ENCODE data around the gene KIAA0753. TPM values are rescaled to one million over a fixed set of nuclear protein-coding genes. Genes with fewer than 3 reads are reported as not detected.

KIAA0753 gene
- total RNA-seq, 2 donors from 2014 or later, result 6.9 to 13.5 TPM

- Histone ChIP-seq H3K4me1 (peaks cover 4% of the 10 kb centered on the region), H3K27me3 (no peaks in the 10 kb centered on the region), H3K4me3 (no peak overlapping the region), H3K27ac (no peak overlapping the region), H3K36me3 (replicated peaks in 1 of 2; ENCODE audit: insufficient read depth in 1 of 2, low read depth in 2 of 2) (no peaks in the 10 kb centered on the region), H3K9me3 (no peaks in the 10 kb centered on the region)
- WGBS, 2 donors, result 84 to 96% methylated on average over 3 to 7 of the region's 7 CpGs
- no peak for DNase-seq
- ATAC-seq, result no peak
- TF ChIP-seq CTCF (IDR thresholded peaks at IDR 0.05), result no peak
- no peak for TF ChIP-seq POLR2A (IDR thresholded peaks at IDR 0.05)
- intact Hi-C loops (cut with DNase I), result loop anchor here (10.0 kb wide), 1 partner anchor 323 kb away; the partner anchor contains the start of gene ALOX12
Observed at GRCh38 chr17:6671431-6671830, 30.9 kb upstream of the KIAA0753 start.

GRCh38 chr17:6670999-6671398, 30.5 kb upstream of the KIAA0753 start:
- H3K4me1 ChIP-seq, result peaks cover 8% of the 10 kb centered on the region
- H3K27me3 ChIP-seq, result no peaks in the 10 kb centered on the region
- H3K9me3 ChIP-seq, result no peaks in the 10 kb centered on the region
- intact Hi-C loops (cut with DNase I), result loop anchor here (10.0 kb wide), 1 partner anchor 324 kb away; the partner anchor contains the start of gene ALOX12
- H3K27ac ChIP-seq, result no peak overlapping the region
- ATAC-seq (no peak), DNase-seq (no peak)
- no peaks in the 10 kb centered on the region for H3K36me3 ChIP-seq (replicated peaks in 1 of 2; ENCODE audit: insufficient read depth in 1 of 2, low read depth in 2 of 2)
- TF ChIP-seq CTCF (IDR thresholded peaks at IDR 0.05) (no peak), POLR2A (IDR thresholded peaks at IDR 0.05) (no peak)
- 76 to 86% methylated on average over 5 to 6 of the region's 6 CpGs for WGBS, 2 donors
- no peak overlapping the region for H3K4me3 ChIP-seq

DNA sequence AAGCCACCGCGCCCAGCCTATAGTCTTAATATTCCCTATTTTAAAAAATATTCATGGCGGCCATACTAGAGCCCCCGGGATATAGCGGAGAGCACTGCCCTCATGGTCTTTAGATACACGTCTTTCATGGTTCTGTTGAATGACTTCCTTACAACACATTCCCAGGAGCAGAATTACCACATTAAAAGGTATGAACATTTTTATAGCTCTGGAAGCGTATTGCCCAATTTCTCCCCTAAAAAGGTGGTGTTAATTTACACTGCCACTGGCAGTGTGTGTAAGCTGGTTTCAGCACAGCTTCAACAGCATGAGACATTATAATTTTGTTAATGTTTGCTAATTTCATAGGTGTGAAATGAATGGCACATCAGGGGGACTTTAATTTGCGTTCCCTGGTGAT, 30.1 kb upstream of the KIAA0753 start:
- no peak for DNase-seq
- intact Hi-C loops (cut with DNase I), result loop anchor here (10.0 kb wide), 1 partner anchor 324 kb away; the partner anchor contains the start of gene ALOX12
- ATAC-seq, result no peak
- TF ChIP-seq CTCF (IDR thresholded peaks at IDR 0.05) (no peak), POLR2A (IDR thresholded peaks at IDR 0.05) (no peak)
- WGBS, 2 donors, result 86 to 91% methylated on average over 8 of the region's 8 CpGs
- H3K27me3 ChIP-seq, result no peaks in the 10 kb centered on the region
- H3K4me1 ChIP-seq, result peaks cover 11% of the 10 kb centered on the region
- H3K9me3 ChIP-seq, result no peaks in the 10 kb centered on the region
- no peak overlapping the region for H3K4me3 ChIP-seq
- H3K36me3 ChIP-seq (replicated peaks in 1 of 2; ENCODE audit: insufficient read depth in 1 of 2, low read depth in 2 of 2), result no peaks in the 10 kb centered on the region
- H3K27ac ChIP-seq, result no peak overlapping the region

GRCh38 chr17:6669479-6670212, 29.1 kb upstream of the KIAA0753 start:
- no peak overlapping the region for H3K27ac ChIP-seq
- TF ChIP-seq CTCF (IDR thresholded peaks at IDR 0.05) (no peak), POLR2A (IDR thresholded peaks at IDR 0.05) (no peak)
- no peaks in the 10 kb centered on the region for H3K9me3 ChIP-seq
- peaks cover 11% of the 10 kb centered on the region for H3K4me1 ChIP-seq
- intact Hi-C loops (cut with DNase I), result loop anchor here (10.0 kb wide), 2 partner anchors 165 to 325 kb away; partner anchors contain the start of genes ALOX12 and TEKT1
- no peak overlapping the region for H3K4me3 ChIP-seq
- DNase-seq, result no peak
- no peaks in the 10 kb centered on the region for H3K36me3 ChIP-seq (replicated peaks in 1 of 2; ENCODE audit: insufficient read depth in 1 of 2, low read depth in 2 of 2)
- H3K27me3 ChIP-seq, result no peaks in the 10 kb centered on the region
- WGBS, 2 donors, result 71 to 81% methylated on average over 10 of the region's 10 CpGs
- no peak for ATAC-seq
